ENCODE data around the gene HYAL2. TPM values are rescaled to one million over a fixed set of nuclear protein-coding genes. Genes with fewer than 3 reads are reported as not detected.
A peak's percentile ranks its signal among the peaks of the same experiment; 100 is the strongest.

Gene HYAL2
- polyA plus RNA-seq, 4 donors: 11.0 to 124 (median 23.6) TPM

DNA sequence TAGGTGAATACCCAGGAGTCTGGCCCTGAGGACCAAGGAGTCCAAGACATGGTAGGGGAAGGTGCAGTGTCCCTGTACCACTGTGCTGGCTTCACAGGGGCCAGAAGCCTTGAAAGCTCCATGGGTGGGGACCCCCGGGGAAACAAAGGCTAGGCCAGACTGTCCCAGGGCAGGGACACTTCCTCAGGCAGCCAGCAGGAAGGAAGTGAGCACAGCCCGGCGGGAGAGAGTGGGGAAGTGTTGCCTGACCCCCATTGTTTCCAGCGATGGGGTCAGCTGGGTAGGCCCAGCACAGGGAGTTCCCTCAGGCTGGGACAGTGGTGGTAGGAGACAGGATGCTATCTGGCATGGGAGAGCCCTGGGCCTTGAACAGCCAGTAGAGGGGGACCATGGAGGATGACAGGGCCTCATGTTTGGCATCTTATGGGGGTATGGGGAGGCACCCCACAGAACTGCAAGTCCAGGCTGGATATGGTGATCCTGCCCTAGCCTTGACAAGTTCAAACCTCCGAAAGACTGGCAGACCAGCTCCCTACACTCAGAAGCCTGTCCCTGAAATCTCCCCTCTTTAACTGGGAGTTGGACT, 1.2 kb upstream of the HYAL2 start:
- peaks cover 0 to 45% (median 3%) of the 10 kb centered on the region in 3 donors for H3K36me3 ChIP-seq (ENCODE audit: control insufficient read depth in 3 of 3, insufficient read depth in 2 of 3, low read depth in 1 of 3, low read length in 3 of 3)
- H3K27me3 ChIP-seq (ENCODE audit: control insufficient read depth in 3 of 3, insufficient read depth in 3 of 3, low read length in 3 of 3): no peaks in the 10 kb centered on the region
- peak overlapping the region in 2 of 3 donors; percentile 55 to 96 for H3K27ac ChIP-seq (ENCODE audit: low read depth in 1 of 3, low read length in 2 of 3)
- no peak overlapping the region for H3K4me3 ChIP-seq (ENCODE audit: low read depth in 1 of 3, low read length in 3 of 3)
- H3K9me3 ChIP-seq (ENCODE audit: control insufficient read depth in 2 of 2, insufficient read depth in 1 of 2, low read depth in 1 of 2, low read length in 1 of 2): no peaks in the 10 kb centered on the region
- peaks cover 2 to 62% (median 9%) of the 10 kb centered on the region in 3 donors for H3K4me1 ChIP-seq (ENCODE audit: control insufficient read depth in 3 of 3, insufficient read depth in 2 of 3, low read depth in 1 of 3, low read length in 2 of 3)
- no peak for FAIRE-seq
- no peak for DNase-seq
- 54 to 71% (median 58%) methylated on average over 5 of the region's 5 CpGs for WGBS, 3 donors

DNA sequence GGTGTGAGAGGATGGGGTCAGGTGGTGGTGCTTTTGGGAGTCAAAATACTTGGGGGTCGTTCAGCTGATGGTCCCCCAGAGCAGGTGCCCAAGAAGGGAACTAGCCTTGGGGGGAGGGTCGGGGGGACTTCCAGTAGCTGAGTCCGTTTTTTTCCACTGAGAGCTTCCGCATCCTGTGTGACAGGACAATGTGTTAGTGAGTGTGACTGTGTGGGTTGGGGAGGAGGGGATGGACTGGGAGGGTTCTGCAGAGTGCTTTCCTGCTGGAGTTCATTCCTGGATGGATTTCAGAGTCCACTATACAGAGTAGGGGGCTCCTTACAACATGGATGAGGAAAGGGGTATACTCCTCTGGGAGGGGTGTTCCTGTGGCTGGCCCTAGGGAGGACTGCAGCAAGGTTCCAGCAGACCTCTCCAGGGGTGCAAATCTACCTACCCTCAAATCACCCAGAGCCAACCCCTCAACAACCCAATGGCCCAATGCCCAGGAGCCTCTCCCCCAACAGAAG, 601 bp upstream of the HYAL2 start:
- no peak for FAIRE-seq
- 31 to 43% (median 36%) methylated on average over 4 of the region's 4 CpGs for WGBS, 3 donors

DNA sequence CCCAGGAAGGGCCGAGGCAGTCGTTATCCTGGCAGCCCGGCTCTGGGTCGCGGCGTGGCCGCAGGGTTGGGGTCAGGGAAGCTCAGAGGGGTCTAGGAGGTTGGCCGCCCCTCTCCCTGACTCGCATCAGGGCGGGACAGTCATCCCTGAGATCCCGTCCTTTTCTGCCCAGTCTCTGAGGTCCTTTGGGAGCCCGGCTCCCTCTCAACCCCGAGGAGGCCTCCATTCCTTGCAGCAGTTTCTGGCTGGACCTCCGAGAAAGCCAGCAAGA, 495 bp downstream of the HYAL2 start:
- H3K36me3 ChIP-seq (ENCODE audit: control insufficient read depth in 3 of 3, insufficient read depth in 2 of 3, low read depth in 1 of 3, low read length in 3 of 3): peaks cover 0 to 58% (median 3%) of the 10 kb centered on the region in 3 donors
- no peaks in the 10 kb centered on the region for H3K9me3 ChIP-seq (ENCODE audit: control insufficient read depth in 2 of 2, insufficient read depth in 1 of 2, low read depth in 1 of 2, low read length in 1 of 2)
- H3K4me3 ChIP-seq (ENCODE audit: low read depth in 1 of 3, low read length in 3 of 3): peak overlapping the region in 2 of 3 donors; percentile 61 to 72
- peaks cover 2 to 67% (median 5%) of the 10 kb centered on the region in 3 donors for H3K4me1 ChIP-seq (ENCODE audit: control insufficient read depth in 3 of 3, insufficient read depth in 2 of 3, low read depth in 1 of 3, low read length in 2 of 3)
- 8 to 24% (median 23%) methylated on average over 12 to 14 of the region's 14 CpGs for WGBS, 3 donors
- H3K27me3 ChIP-seq (ENCODE audit: control insufficient read depth in 3 of 3, insufficient read depth in 3 of 3, low read length in 3 of 3): no peaks in the 10 kb centered on the region
- DNase-seq: no peak
- no peak for FAIRE-seq
- peak overlapping the region; percentile 77 to 96 (median 94) for H3K27ac ChIP-seq (ENCODE audit: low read depth in 1 of 3, low read length in 2 of 3)

More for the DNA sequence above, 601 bp upstream of the HYAL2 start:
- Histone ChIP-seq H3K27me3 (ENCODE audit: control insufficient read depth in 3 of 3, insufficient read depth in 3 of 3, low read length in 3 of 3) (no peaks in the 10 kb centered on the region), H3K36me3 (ENCODE audit: control insufficient read depth in 3 of 3, insufficient read depth in 2 of 3, low read depth in 1 of 3, low read length in 3 of 3) (peaks cover 0 to 48% (median 3%) of the 10 kb centered on the region in 3 donors), H3K4me3 (ENCODE audit: low read depth in 1 of 3, low read length in 3 of 3) (no peak overlapping the region), H3K9me3 (ENCODE audit: control insufficient read depth in 2 of 2, insufficient read depth in 1 of 2, low read depth in 1 of 2, low read length in 1 of 2) (no peaks in the 10 kb centered on the region), H3K4me1 (ENCODE audit: control insufficient read depth in 3 of 3, insufficient read depth in 2 of 3, low read depth in 1 of 3, low read length in 2 of 3) (peaks cover 2 to 62% (median 9%) of the 10 kb centered on the region in 3 donors), H3K27ac (ENCODE audit: low read depth in 1 of 3, low read length in 2 of 3) (peak overlapping the region; percentile 77 to 96 (median 94))
- no peak for DNase-seq

DNA sequence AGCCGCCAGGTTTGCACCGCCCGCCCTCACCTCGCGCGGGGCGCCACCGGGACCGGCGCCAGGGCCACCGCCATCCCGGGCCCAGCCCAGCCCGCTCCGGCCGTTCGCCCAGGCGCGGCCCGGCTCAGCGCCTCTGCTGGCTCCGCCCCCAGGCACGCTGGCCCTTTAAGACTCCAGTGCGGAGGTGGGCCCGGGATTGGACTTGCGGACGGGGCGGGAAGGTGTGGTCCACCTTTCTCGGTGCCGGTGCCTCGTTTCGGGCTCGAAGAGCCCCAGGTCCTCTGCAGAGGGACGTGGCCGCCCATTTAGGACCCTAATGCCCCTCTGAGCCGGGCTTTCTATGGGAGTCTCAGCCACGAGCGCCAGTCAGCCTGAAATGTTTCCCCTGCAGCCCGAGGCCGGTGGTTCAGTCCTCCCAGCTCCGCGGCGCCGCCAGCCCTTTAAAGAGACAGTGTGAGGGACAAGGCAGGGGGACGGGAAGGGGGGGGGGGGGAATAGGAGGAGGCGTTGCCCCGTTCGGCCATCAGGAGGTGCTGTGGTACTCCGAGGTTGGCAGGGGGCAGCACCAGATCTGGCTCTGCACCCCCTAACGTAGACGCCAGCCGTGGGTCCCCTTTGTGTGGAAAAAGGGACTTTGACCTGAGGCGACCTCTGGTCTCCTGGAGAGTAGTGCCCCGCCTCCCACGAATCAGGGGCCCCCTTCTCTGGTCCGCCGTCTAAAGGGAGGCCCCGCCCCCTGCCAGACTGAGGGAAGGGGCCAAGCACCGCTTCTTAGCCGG, 1.0 kb downstream of the HYAL2 start:
- Histone ChIP-seq H3K36me3 (ENCODE audit: control insufficient read depth in 3 of 3, insufficient read depth in 2 of 3, low read depth in 1 of 3, low read length in 3 of 3) (peaks cover 0 to 58% (median 3%) of the 10 kb centered on the region in 3 donors), H3K4me3 (ENCODE audit: low read depth in 1 of 3, low read length in 3 of 3) (peak overlapping the region; percentile 61 to 72 (median 69)), H3K4me1 (ENCODE audit: control insufficient read depth in 3 of 3, insufficient read depth in 2 of 3, low read depth in 1 of 3, low read length in 2 of 3) (peaks cover 2 to 67% (median 3%) of the 10 kb centered on the region in 3 donors), H3K9me3 (ENCODE audit: control insufficient read depth in 2 of 2, insufficient read depth in 1 of 2, low read depth in 1 of 2, low read length in 1 of 2) (no peaks in the 10 kb centered on the region), H3K27ac (ENCODE audit: low read depth in 1 of 3, low read length in 2 of 3) (peak overlapping the region; percentile 77 to 96 (median 94)), H3K27me3 (ENCODE audit: control insufficient read depth in 3 of 3, insufficient read depth in 3 of 3, low read length in 3 of 3) (no peaks in the 10 kb centered on the region)
- DNase-seq: peak; percentile 91 to 97
- FAIRE-seq: no peak
- 0% methylated on average over 42 to 59 of the region's 59 CpGs for WGBS, 3 donors

DNA sequence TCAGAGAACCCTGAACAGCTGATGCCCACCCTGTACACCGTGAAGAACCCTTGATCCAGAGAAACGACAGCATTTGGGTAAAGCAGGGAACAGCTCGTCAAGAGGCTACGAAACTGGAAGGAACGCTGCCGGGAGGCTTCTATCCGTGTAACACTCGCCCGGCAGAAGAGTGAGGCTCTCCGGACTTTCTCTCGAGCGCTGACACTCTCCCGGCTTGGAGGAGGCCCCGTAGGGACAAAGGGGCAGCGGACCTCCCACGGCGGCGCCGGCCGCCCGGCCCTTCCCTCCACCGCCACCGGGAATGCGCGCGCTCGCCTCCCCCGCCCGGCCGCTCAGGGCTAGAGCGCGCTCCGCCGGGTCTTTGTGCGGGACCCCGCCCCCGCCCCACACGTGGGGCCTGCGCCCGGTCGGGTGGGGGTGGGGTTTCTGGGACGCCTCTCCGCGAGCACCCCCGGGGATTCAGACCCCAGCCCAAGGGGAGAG, 1.7 kb downstream of the HYAL2 start:
- 0% methylated on average over 29 to 45 of the region's 45 CpGs for WGBS, 3 donors

DNA sequence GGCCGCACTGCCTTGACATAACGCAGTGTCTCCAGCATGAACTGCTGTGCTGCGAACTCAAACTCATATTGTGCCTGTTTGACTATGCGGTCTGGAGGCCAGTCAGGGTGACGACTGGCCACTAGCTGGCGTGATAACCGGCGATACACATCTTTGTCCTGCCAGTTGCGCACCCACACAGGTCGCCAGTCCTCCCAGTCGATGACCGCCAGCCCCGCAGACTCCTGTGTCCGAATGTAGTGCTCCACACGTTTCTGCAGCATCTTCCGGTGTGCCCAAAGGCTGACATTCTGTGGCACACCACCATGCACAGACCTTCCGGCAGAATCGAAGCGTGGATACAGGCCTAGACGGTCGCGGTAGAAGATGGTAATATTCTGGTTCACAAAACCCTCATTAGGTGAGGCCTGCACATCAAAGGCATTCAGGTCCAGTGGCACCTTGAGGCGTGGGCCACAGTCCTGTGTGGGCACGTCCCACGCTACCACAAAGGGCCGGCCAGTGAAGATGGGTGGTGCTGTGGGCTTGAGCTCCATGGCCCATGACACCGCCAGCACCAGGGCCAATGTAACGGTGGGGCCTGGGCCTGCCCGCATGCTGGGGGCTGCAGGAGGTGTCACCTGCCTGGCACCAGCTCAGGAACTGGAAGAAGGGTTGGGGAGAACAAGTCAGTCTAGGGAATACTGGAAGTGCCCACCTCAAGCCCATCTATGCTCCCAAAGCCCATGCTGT, 2.5 kb downstream of the HYAL2 start:
- Histone ChIP-seq H3K4me1 (ENCODE audit: control insufficient read depth in 3 of 3, insufficient read depth in 2 of 3, low read depth in 1 of 3, low read length in 2 of 3) (peaks cover 3 to 71% (median 5%) of the 10 kb centered on the region in 3 donors), H3K27ac (ENCODE audit: low read depth in 1 of 3, low read length in 2 of 3) (peak overlapping the region; percentile 35 to 96 (median 94)), H3K27me3 (ENCODE audit: control insufficient read depth in 3 of 3, insufficient read depth in 3 of 3, low read length in 3 of 3) (no peaks in the 10 kb centered on the region), H3K4me3 (ENCODE audit: low read depth in 1 of 3, low read length in 3 of 3) (peak overlapping the region; percentile 61 to 72 (median 69)), H3K36me3 (ENCODE audit: control insufficient read depth in 3 of 3, insufficient read depth in 2 of 3, low read depth in 1 of 3, low read length in 3 of 3) (peaks cover 0 to 55% (median 3%) of the 10 kb centered on the region in 3 donors), H3K9me3 (ENCODE audit: control insufficient read depth in 2 of 2, insufficient read depth in 1 of 2, low read depth in 1 of 2, low read length in 1 of 2) (no peaks in the 10 kb centered on the region)
- WGBS, 3 donors: 77 to 85% (median 81%) methylated on average over 29 of the region's 29 CpGs
- no peak for DNase-seq
- no peak for FAIRE-seq

More for the DNA sequence above, 1.7 kb downstream of the HYAL2 start:
- DNase-seq: peak; percentile 79 to 95
- peaks cover 3 to 71% (median 5%) of the 10 kb centered on the region in 3 donors for H3K4me1 ChIP-seq (ENCODE audit: control insufficient read depth in 3 of 3, insufficient read depth in 2 of 3, low read depth in 1 of 3, low read length in 2 of 3)
- no peaks in the 10 kb centered on the region for H3K9me3 ChIP-seq (ENCODE audit: control insufficient read depth in 2 of 2, insufficient read depth in 1 of 2, low read depth in 1 of 2, low read length in 1 of 2)
- no peaks in the 10 kb centered on the region for H3K27me3 ChIP-seq (ENCODE audit: control insufficient read depth in 3 of 3, insufficient read depth in 3 of 3, low read length in 3 of 3)
- peaks cover 0 to 57% (median 3%) of the 10 kb centered on the region in 3 donors for H3K36me3 ChIP-seq (ENCODE audit: control insufficient read depth in 3 of 3, insufficient read depth in 2 of 3, low read depth in 1 of 3, low read length in 3 of 3)
- H3K27ac ChIP-seq (ENCODE audit: low read depth in 1 of 3, low read length in 2 of 3): peak overlapping the region; percentile 35 to 96 (median 94)
- FAIRE-seq: no peak
- H3K4me3 ChIP-seq (ENCODE audit: low read depth in 1 of 3, low read length in 3 of 3): peak overlapping the region; percentile 61 to 72 (median 69)

DNA sequence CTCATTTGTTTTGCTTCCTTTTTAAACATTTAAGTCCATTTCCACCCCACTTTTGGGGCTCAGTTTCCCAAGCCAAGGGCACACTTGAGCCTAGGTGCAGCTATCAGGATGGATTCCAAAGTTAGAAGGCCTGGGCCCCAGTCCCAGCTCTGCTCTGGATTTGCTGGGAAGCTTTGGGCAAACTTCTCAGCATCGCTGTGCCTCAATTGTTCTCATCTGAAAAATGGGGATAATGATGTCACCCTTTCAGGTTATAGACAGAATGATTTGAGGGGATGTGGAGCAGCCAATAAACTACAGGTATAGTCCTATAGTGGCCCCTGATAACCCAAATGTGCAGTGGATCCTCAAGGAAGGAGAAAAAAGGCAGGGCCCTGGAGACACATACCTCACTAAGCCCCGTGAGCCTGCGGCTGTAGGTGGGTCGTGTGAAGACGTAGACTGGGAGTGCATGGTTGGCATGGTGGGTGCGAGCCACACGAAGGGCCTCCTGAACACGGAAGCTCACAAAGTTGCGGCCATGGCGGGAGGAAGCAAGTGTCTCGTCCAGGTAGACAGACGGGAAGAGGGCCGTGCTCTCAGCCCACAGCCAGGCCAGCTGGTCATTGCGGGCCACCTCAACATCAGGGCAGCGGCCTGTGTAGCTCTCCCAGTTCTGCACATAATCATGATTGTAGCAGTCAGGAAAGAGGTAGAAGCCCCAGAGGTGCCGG, 3.2 kb downstream of the HYAL2 start:
- Histone ChIP-seq H3K27ac (ENCODE audit: low read depth in 1 of 3, low read length in 2 of 3) (no peak overlapping the region), H3K27me3 (ENCODE audit: control insufficient read depth in 3 of 3, insufficient read depth in 3 of 3, low read length in 3 of 3) (no peaks in the 10 kb centered on the region), H3K4me1 (ENCODE audit: control insufficient read depth in 3 of 3, insufficient read depth in 2 of 3, low read depth in 1 of 3, low read length in 2 of 3) (peaks cover 3 to 70% (median 5%) of the 10 kb centered on the region in 3 donors), H3K4me3 (ENCODE audit: low read depth in 1 of 3, low read length in 3 of 3) (no peak overlapping the region), H3K9me3 (ENCODE audit: control insufficient read depth in 2 of 2, insufficient read depth in 1 of 2, low read depth in 1 of 2, low read length in 1 of 2) (no peaks in the 10 kb centered on the region), H3K36me3 (ENCODE audit: control insufficient read depth in 3 of 3, insufficient read depth in 2 of 3, low read depth in 1 of 3, low read length in 3 of 3) (peaks cover 0 to 58% (median 3%) of the 10 kb centered on the region in 3 donors)
- 85 to 95% (median 92%) methylated on average over 16 of the region's 16 CpGs for WGBS, 3 donors
- DNase-seq (no peak), FAIRE-seq (no peak)
